ENCODE measurements around the gene SGO2.
"Not testable (repeated sequence)": the region's sequence is repeated elsewhere in the genome, so short reads cannot be mapped to it uniquely, and the experiment has no call there.

Gene SGO2

DNA sequence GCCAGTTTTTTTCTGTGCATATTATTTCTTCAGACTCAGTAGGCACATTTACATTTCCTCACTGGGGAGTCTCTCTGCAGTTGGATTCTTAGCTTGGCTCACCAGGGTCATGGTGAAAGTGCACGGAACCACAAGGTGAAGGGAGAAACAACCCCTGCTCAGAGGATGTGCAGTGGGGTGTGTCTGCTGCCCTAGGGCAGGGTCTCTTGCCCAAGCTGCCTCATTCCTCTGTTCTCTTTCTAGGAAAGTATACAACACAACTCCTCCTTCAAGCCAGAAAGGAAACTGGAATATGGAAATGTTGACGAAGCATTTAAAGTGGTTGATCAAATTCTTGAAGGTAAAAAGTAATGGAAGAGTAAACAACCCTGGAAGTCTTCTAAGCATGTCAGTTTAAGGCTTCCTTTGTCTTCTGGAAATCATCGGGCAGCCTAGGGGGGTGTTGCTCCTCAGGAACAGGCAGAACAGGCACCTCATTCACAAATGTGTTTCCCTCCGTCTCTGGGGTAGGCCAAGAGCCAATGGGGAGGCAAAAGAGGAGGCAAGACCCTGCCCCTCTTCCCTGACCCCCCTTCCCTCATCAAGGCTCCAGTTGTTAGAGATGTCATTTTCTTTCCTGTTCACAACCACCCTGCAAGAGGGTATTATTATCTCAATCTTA lies 101.2 kb downstream of the SGO2 start:
- no peaks in the 10 kb centered on the region for H3K9me3 ChIP-seq (ENCODE audit: control insufficient read depth, low read length)
- no peaks in the 10 kb centered on the region for H3K36me3 ChIP-seq (ENCODE audit: control insufficient read depth, insufficient read depth, low read length)
- DNase-seq = no peak
- H3K27ac ChIP-seq (ENCODE audit: insufficient read depth, low read length, poor library complexity, severe bottlenecking) = no peak overlapping the region
- H3K27me3 ChIP-seq (replicated peaks; ENCODE audit: control insufficient read depth, insufficient read depth, low read length, poor library complexity, severe bottlenecking) = peaks cover 3% of the 10 kb centered on the region
- no peaks in the 10 kb centered on the region for H3K4me1 ChIP-seq (ENCODE audit: control insufficient read depth, insufficient read depth, low read length, poor library complexity, severe bottlenecking)
- no peak overlapping the region for H3K4me3 ChIP-seq (ENCODE audit: insufficient read depth, low read depth, low read length, poor library complexity, severe bottlenecking)

DNA sequence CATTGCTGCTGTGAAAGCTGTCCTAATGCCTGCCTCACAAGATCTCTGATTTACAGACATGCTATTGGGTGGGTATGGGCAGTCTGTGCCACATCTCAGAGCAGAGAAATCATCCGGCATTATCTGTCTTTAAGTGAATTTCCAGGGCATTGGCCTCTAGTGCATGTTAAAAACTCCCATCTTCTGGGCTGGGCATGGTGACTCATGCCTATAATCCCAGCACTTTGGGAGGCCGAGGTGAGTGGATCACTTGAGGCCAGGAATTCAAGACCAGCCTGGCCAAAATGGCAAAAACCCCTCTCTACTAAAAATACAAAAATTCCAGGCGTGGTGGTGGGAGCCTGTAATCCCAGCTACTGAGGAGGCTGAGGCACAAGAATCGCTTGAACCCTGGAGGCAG lies 102.5 kb downstream of the SGO2 start:
- not testable (repeated sequence) for H3K4me1 ChIP-seq (ENCODE audit: control insufficient read depth, insufficient read depth, low read length, poor library complexity, severe bottlenecking); H3K36me3 ChIP-seq (ENCODE audit: control insufficient read depth, insufficient read depth, low read length); H3K4me3 ChIP-seq (ENCODE audit: insufficient read depth, low read depth, low read length, poor library complexity, severe bottlenecking); H3K27me3 ChIP-seq (replicated peaks; ENCODE audit: control insufficient read depth, insufficient read depth, low read length, poor library complexity, severe bottlenecking); DNase-seq; H3K9me3 ChIP-seq (ENCODE audit: control insufficient read depth, low read length); H3K27ac ChIP-seq (ENCODE audit: insufficient read depth, low read length, poor library complexity, severe bottlenecking)

DNA sequence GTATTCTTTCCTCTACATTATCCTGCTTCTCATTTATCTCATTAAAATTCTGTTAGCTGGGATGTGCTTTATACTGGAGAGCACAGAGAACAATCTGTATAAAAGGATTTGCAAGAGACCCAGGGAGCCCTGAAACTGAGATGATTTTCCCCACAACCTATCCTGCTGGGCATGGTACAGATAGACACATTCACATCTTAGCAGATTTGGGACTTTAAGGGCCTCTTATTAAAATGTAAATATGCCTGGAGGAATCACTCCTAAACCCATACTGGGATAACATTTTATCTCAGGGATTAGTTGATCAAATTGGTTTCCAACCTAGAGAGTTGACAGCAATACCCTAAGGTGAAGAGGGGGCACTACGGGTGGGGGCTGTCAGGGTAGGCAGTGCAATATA lies 105.3 kb downstream of the SGO2 start:
- DNase-seq = no peak
- H3K36me3 ChIP-seq (ENCODE audit: control insufficient read depth, insufficient read depth, low read length) = no peaks in the 10 kb centered on the region
- no peaks in the 10 kb centered on the region for H3K27me3 ChIP-seq (replicated peaks; ENCODE audit: control insufficient read depth, insufficient read depth, low read length, poor library complexity, severe bottlenecking)
- H3K4me1 ChIP-seq (ENCODE audit: control insufficient read depth, insufficient read depth, low read length, poor library complexity, severe bottlenecking) = no peaks in the 10 kb centered on the region
- H3K27ac ChIP-seq (ENCODE audit: insufficient read depth, low read length, poor library complexity, severe bottlenecking) = no peak overlapping the region
- no peak overlapping the region for H3K4me3 ChIP-seq (ENCODE audit: insufficient read depth, low read depth, low read length, poor library complexity, severe bottlenecking)
- no peaks in the 10 kb centered on the region for H3K9me3 ChIP-seq (ENCODE audit: control insufficient read depth, low read length)

All from effector memory CD4-positive, alpha-beta T cell (primary cell).